Activated T-helper 1 cell treated with anti-CD3 and anti-CD28 coated beads, Interleukin-12 subunit alpha, Interleukin-12 subunit beta, Interleukin-2, Interleukin-4 antibody, amounts not matched to agents 30 ng/mL and 10 ng/mL and 1 ng/mL, durations not matched to agents 14 hours and 24 hours and 36 hours (primary cell): ENCODE measurements around the gene PHOSPHO2. TPM values are rescaled to one million over a fixed set of nuclear protein-coding genes. Genes with fewer than 3 reads are reported as not detected.

Experiments used
- total RNA-seq: library from RNA; stranded (reverse); gene quantifications from 2 replicates; pipeline ENCODE4 v1.2.3, GENCODE V29; 2022

PHOSPHO2 gene
- total RNA-seq, 1 donor from 2014 or later, result 4.6 TPM

Other genes starting within 250 kb of the PHOSPHO2 start
- 3.3 and 3.6 TPM in 2 replicates for gene BBS5, start 215.0 kb upstream of the PHOSPHO2 start, total RNA-seq
- not detected in 2 replicates for gene KLHL41, start 184.8 kb upstream of the PHOSPHO2 start, total RNA-seq
- 50.3 and 50.4 TPM in 2 replicates for gene FASTKD1, start 120.6 kb upstream of the PHOSPHO2 start, total RNA-seq
- 54.2 and 56.3 TPM in 2 replicates for gene PPIG, start 110.1 kb upstream of the PHOSPHO2 start, total RNA-seq
- gene CFAP210, start 64 bp upstream of the PHOSPHO2 start, total RNA-seq, result not detected in 2 replicates
- 5.2 and 11.6 TPM in 2 replicates for gene KLHL23, start 39.4 kb downstream of the PHOSPHO2 start, total RNA-seq
- 101 and 107 TPM in 2 replicates for gene SSB, start 104.4 kb downstream of the PHOSPHO2 start, total RNA-seq
- 92.0 and 92.1 TPM in 2 replicates for gene METTL5, start 130.4 kb downstream of the PHOSPHO2 start, total RNA-seq
- 29.6 and 31.4 TPM in 2 replicates for gene UBR3, start 133.0 kb downstream of the PHOSPHO2 start, total RNA-seq